ENCODE data around the gene MPV17L2.

DNA sequence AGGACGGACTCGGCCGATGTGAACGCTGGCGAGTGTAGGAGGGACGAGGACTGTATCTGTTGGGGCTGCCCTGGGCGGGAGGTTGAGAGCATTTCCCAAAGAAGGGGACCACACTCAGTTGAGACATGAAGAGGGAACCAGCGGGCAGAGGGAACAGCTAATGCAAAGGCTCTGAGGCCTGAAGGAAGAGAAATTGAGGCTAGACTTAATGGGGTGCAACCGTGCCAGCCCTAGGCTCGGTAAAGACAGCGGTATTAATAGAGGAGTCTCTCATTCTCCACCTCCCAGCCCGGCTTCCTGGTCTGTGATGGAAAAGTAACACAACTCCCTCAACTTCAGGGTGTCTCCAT is 1.1 kb downstream of the MPV17L2 start:
- TF ChIP-seq, protein P1, sequence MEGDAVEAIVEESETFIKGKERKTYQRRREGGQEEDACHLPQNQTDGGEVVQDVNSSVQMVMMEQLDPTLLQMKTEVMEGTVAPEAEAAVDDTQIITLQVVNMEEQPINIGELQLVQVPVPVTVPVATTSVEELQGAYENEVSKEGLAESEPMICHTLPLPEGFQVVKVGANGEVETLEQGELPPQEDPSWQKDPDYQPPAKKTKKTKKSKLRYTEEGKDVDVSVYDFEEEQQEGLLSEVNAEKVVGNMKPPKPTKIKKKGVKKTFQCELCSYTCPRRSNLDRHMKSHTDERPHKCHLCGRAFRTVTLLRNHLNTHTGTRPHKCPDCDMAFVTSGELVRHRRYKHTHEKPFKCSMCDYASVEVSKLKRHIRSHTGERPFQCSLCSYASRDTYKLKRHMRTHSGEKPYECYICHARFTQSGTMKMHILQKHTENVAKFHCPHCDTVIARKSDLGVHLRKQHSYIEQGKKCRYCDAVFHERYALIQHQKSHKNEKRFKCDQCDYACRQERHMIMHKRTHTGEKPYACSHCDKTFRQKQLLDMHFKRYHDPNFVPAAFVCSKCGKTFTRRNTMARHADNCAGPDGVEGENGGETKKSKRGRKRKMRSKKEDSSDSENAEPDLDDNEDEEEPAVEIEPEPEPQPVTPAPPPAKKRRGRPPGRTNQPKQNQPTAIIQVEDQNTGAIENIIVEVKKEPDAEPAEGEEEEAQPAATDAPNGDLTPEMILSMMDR (conservative IDR thresholded peaks at IDR 0.05 in 1 of 2, IDR thresholded peaks at IDR 0.05 in 1 of 2; ENCODE audit: extremely low read depth in 1 of 2, insufficient read depth in 1 of 2, low read depth in 1 of 2, low read length in 2 of 2) = no peak
- no peak for TF ChIP-seq EZH2 (IDR thresholded peaks at IDR 0.05; ENCODE audit: borderline replicate concordance, low read length)
